Stimulated activated CD4-positive, alpha-beta T cell treated with anti-CD3 and anti-CD28 coated beads, Interleukin-1b, Interleukin-23, amount 100 ng/mL, for 24 hours (primary cell): ENCODE results near the gene NAP1L1.

Experiments used
- DNase-seq, 4 experiments: peaks; one replicate each; pipeline ENCODE4 v3.0.0-alpha.2; 2020; ENCODE audit warnings: low read depth in 4 of 4, low spot score in 1 of 4

NAP1L1 gene

GRCh38 chr12:76084863-76085519 is 506 bp upstream of the NAP1L1 start:
- DNase-seq: peak in 1 of 4 experiments; percentile 21

- no peak for DNase-seq
These were observed 1.1 kb downstream of the NAP1L1 start for GRCh38 chr12:76083246-76083903.

GRCh38 chr12:76081909-76082308 is 2.6 kb downstream of the NAP1L1 start:
- no peak for DNase-seq

- no peak for DNase-seq
These were observed 3.6 kb downstream of the NAP1L1 start for GRCh38 chr12:76080729-76081415.

GRCh38 chr12:76080017-76080728 is 4.3 kb downstream of the NAP1L1 start:
- DNase-seq: no peak

- DNase-seq: no peak
These were observed 5.7 kb downstream of the NAP1L1 start for GRCh38 chr12:76078748-76079147.

GRCh38 chr12:76075448-76075847 is 9.0 kb downstream of the NAP1L1 start:
- no peak for DNase-seq

- no peak for DNase-seq
These were observed 9.7 kb downstream of the NAP1L1 start for GRCh38 chr12:76074701-76075336.

- no peak for DNase-seq
These were observed 10.9 kb downstream of the NAP1L1 start for GRCh38 chr12:76073561-76073960.

GRCh38 chr12:76072568-76072967 is 11.9 kb downstream of the NAP1L1 start:
- no peak for DNase-seq

- DNase-seq: no peak
These were observed 15.1 kb downstream of the NAP1L1 start for GRCh38 chr12:76069339-76069738.

GRCh38 chr12:76065917-76066316 is 18.6 kb downstream of the NAP1L1 start:
- no peak for DNase-seq

GRCh38 chr12:76064904-76065303 is 19.6 kb downstream of the NAP1L1 start:
- DNase-seq: no peak

GRCh38 chr12:76060111-76060510 is 24.4 kb downstream of the NAP1L1 start:
- no peak for DNase-seq

GRCh38 chr12:76057326-76057725 is 27.2 kb downstream of the NAP1L1 start:
- DNase-seq: no peak

GRCh38 chr12:76055393-76055792 is 29.1 kb downstream of the NAP1L1 start:
- DNase-seq: no peak

- DNase-seq: no peak
These were observed 34.8 kb downstream of the NAP1L1 start for GRCh38 chr12:76049575-76050251.

- no peak for DNase-seq
These were observed 36.7 kb downstream of the NAP1L1 start for GRCh38 chr12:76047742-76048141.

- no peak for DNase-seq
These were observed 37.4 kb downstream of the NAP1L1 start for GRCh38 chr12:76047060-76047459.

- no peak for DNase-seq
These were observed 41.1 kb downstream of the NAP1L1 start for GRCh38 chr12:76043377-76043776.

GRCh38 chr12:76042147-76042546 is 42.3 kb downstream of the NAP1L1 start:
- no peak for DNase-seq
